Measurements from ENCODE around the gene ADD1.

Gene ADD1

DNA sequence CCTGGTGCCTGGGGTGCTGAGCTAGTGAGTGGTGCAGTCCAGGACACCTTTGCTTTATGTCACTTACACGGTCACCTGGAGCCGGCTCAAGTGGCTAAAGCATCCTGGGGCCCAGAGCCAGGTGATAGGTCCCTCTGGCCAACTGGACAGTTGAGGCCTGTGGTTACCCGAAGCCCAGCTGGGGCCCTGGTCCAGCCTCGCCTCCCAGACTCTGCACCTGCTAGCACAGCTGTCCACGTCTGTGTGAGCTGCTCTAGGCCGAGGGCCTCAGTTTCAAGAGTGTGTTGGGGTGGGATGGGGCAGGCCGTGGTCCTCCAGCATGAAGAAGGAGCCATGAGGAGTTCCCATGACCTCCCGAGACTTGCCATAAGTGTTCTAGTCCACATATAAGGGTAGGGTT lies 7.7 kb upstream of the ADD1 start:
- TF ChIP-seq, protein P1, sequence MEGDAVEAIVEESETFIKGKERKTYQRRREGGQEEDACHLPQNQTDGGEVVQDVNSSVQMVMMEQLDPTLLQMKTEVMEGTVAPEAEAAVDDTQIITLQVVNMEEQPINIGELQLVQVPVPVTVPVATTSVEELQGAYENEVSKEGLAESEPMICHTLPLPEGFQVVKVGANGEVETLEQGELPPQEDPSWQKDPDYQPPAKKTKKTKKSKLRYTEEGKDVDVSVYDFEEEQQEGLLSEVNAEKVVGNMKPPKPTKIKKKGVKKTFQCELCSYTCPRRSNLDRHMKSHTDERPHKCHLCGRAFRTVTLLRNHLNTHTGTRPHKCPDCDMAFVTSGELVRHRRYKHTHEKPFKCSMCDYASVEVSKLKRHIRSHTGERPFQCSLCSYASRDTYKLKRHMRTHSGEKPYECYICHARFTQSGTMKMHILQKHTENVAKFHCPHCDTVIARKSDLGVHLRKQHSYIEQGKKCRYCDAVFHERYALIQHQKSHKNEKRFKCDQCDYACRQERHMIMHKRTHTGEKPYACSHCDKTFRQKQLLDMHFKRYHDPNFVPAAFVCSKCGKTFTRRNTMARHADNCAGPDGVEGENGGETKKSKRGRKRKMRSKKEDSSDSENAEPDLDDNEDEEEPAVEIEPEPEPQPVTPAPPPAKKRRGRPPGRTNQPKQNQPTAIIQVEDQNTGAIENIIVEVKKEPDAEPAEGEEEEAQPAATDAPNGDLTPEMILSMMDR (IDR thresholded peaks at IDR 0.05; ENCODE audit: control extremely low read depth, extremely low read depth, low read depth, missing control alignments): no peak
- ChIA-PET POLR2A (interaction anchor here (0.6 kb wide), 1 partner anchor 311 kb away, joined by 4 read pairs; no protein-coding TSS in a partner anchor), CTCF (interaction anchor here (2.5 kb wide), 1 partner anchor 72 kb away, joined by 12 read pairs; no protein-coding TSS in a partner anchor)

DNA sequence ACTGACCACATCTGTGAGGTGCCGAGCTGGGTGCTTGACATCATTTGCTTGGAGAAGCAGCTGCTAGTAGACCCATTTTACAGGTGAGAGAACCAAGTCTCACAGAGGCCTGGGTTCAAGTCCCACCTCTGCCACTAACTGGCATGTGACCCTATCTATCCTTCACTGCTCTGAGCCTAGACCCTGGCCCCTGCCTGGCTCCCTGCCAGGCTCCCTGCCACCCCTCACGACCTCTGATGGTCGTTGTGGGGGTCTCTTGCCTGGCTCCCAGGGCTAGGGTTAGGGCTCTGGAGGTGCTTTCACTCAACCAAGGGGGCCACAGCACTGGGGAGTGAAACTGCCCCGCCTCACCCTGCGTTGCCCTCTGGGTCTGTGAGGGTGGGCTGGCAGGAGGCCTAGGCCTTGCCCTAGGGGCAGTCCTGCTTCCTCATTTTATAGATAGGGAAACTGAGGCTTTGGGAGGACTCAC lies 7.2 kb upstream of the ADD1 start:
- ChIA-PET POLR2A (interaction anchor here (0.6 kb wide), 1 partner anchor 311 kb away, joined by 4 read pairs; no protein-coding TSS in a partner anchor), CTCF (interaction anchor here (1.2 to 2.5 kb wide), 2 partner anchors 15 to 73 kb away, joined by 3 to 12 read pairs; no protein-coding TSS in a partner anchor)
- TF ChIP-seq, protein P1 (IDR thresholded peaks at IDR 0.05; ENCODE audit: control extremely low read depth, extremely low read depth, low read depth, missing control alignments): no peak
- no peak for DNase-seq (ENCODE audit: extremely low spot score)

More for the DNA sequence above, 7.7 kb upstream of the ADD1 start:
- no peak for DNase-seq (ENCODE audit: extremely low spot score)

DNA sequence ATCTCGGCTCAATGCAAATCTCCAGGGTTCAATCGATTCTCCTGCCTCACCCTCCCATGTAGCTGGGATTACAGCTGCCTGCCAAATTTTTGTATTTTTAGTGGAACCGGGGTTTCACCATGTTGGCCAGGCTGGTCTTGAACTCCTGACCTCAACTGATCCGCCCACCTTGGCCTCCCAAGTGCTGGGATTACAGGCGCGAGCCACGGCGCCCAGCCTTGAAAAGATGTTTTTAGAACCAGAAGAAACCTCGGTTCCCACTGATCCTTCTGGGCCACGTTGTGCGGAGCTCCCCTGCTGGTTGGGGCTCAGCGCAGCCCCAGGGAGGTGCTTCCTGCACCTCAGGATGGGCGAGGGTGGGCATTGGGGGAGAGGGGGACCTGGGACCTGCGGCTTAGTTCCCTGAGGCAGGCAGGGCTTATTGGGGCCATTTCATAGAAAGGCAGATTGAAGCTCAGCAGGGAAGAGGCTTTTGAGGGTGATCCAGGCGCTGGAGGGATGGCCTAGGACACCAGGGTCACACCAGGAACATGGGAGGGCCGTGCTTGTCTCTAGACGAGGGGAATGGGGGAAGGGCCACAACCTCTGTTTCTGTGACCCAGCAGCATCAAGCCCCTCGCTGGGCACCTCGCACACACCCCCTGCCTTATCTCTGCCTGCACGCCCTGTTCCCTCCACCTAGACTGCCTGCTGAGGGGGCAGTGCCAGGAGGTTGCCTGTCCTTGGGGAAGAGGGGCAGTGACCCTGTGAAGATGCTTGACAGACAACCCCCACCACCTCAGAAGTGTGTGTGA lies 6.3 kb upstream of the ADD1 start:
- DNase-seq (ENCODE audit: extremely low spot score): no peak
- ChIA-PET POLR2A (no interaction called here), CTCF (interaction anchor here (1.2 to 1.7 kb wide), 2 partner anchors 16 to 17 kb away, joined by 3 to 4 read pairs; no protein-coding TSS in a partner anchor)
- TF ChIP-seq, protein P1 (IDR thresholded peaks at IDR 0.05; ENCODE audit: control extremely low read depth, extremely low read depth, low read depth, missing control alignments): no peak

DNA sequence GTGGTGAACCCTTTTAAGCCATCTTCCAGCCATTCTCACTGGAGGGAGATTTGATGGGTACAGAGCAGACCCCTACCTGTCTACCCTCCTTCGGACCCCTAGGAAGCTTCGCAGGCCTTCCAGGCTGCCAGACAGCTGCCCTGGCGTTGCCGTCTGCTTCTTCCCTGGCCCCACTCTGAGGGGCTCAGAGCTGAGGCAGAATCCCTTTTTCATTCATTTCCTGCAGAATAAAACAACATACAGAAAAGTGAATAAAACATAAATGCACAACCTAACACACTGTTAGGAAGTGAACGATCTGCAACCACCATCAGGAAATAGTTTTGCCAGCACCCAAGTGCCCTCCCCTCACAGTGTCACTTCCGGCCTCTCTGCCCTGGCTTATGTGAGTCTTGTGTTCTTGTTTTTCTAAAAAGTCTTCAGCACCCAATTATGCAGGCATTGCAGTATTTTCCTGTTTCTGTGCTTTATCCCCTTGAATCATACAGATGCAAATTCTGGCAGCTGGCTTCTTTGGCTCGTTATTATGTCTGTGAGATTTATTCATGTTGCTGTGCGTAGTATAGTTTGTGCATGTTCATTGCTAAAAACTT lies 5.6 kb upstream of the ADD1 start:
- TF ChIP-seq, protein P1 (IDR thresholded peaks at IDR 0.05; ENCODE audit: control extremely low read depth, extremely low read depth, low read depth, missing control alignments): no peak
- CTCF ChIA-PET: interaction anchor here (1.2 to 1.7 kb wide), 3 partner anchors 18 to 54 kb away, joined by 3 to 4 read pairs (median 4); no protein-coding TSS in a partner anchor
- POLR2A ChIA-PET: no interaction called here
- no peak for DNase-seq (ENCODE audit: extremely low spot score)

DNA sequence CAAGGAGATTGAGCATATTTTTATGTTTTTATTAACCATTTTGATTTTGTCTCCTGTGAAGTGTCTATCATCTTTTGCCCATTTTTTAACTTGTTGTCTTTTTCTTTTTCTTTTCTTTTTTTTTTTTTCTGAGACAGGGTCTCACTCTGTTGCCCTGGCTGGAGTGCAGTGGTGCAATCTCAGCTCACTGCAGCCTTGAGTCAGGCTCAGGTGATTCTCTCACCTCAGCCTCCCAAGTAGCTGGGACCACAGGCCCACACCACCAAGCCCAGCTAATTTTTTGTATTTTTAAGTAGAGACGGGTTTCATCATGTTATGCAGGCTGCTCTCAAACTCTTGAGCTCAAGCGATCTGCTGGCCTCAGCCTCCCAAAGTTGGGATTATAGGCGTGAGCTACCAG lies 4.6 kb upstream of the ADD1 start:
- DNase-seq (ENCODE audit: extremely low spot score): no peak
- ChIA-PET POLR2A (no interaction called here), CTCF (interaction anchor here (0.7 to 1.7 kb wide), 6 partner anchors 10 to 55 kb away, joined by 3 to 4 read pairs (median 3); no protein-coding TSS in a partner anchor)
- TF ChIP-seq, protein P1 (IDR thresholded peaks at IDR 0.05; ENCODE audit: control extremely low read depth, extremely low read depth, low read depth, missing control alignments): no peak

DNA sequence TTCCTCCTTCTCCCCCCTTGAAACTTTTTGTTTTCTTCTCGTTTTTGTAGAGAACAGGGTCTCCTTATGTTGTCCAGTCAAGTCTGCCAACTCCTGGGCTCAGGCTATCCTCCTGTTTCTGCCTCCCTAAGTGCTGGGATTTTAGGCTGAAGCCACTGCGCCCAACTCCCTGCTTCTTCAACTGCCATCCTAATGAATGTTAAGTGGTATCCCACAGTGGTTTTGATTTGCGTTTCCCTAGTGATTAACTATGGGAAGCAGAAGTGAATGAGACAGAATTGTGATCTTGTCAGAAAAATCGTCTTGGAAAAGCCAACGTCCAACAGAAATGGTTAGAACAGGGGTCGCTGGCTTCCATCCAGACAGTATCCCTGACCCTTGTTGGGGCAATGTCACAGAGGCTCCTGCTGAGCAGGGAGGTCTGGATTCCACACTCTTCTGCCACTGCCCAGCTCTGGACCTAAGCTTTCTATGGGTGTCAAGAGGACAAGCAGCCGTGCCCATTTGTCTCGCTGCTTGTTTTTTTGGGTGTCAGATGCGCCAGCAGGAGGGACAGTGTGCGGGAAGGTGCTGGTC lies 869 bp upstream of the ADD1 start:
- no peak for DNase-seq (ENCODE audit: extremely low spot score)
- CTCF ChIA-PET: no interaction called here
- TF ChIP-seq, protein P1 (IDR thresholded peaks at IDR 0.05; ENCODE audit: control extremely low read depth, extremely low read depth, low read depth, missing control alignments): no peak
- POLR2A ChIA-PET: no interaction called here

All from GM10248 (cell line).